ENCODE results near the gene MZB1. TPM values are rescaled to one million over a fixed set of nuclear protein-coding genes. Genes with fewer than 3 reads are reported as not detected.

Gene MZB1
- polyA plus RNA-seq, 1 of the 3 experiments (the other 2 are of a cell fraction), result not detected

GRCh38 chr5:139381837-139382761 lies 7.6 kb downstream of the MZB1 start:
- ChIA-PET CTCF (interaction anchor here (0.6 to 2.2 kb wide), 3 partner anchors 10 to 197 kb away, joined by 3 to 8 read pairs (median 3); no protein-coding TSS in a partner anchor), POLR2A (interaction anchor here (0.8 kb wide), 1 partner anchor 8 kb away, joined by 3 read pairs; no protein-coding TSS in a partner anchor)
- Histone ChIP-seq H3K4me1 (ENCODE audit: control insufficient read depth in 1 of 2, insufficient read depth in 2 of 2, low read depth in 1 of 2, low read length in 1 of 2) (peaks cover 0 to 23% of the 10 kb centered on the region in 2 experiments; a peak in 1 of 4 replicates), H3K9me2 (no peaks in the 10 kb centered on the region), H3K4me2 (no peak overlapping the region), H3K4me3 (ENCODE audit: low read depth in 2 of 2, low read length in 1 of 2) (no peak overlapping the region), H3K36me3 (replicated peaks in 1 of 2; ENCODE audit: control insufficient read depth in 1 of 2, insufficient read depth in 2 of 2, low read length in 1 of 2) (no peaks in the 10 kb centered on the region), H3K9ac (no peak overlapping the region), H2AFZ (ENCODE audit: low read depth) (no peak overlapping the region), H3K9me3 (no peaks in the 10 kb centered on the region), H3F3A (replicated peaks; ENCODE audit: insufficient read depth) (no peaks in the 10 kb centered on the region), H4K20me1 (ENCODE audit: insufficient read depth) (no peaks in the 10 kb centered on the region), H3K79me2 (ENCODE audit: insufficient read depth) (no peaks in the 10 kb centered on the region), H3K27me3 (ENCODE audit: insufficient read depth) (no peaks in the 10 kb centered on the region), H3K27ac (ENCODE audit: low read depth in 2 of 2, low read length in 1 of 2) (no peak overlapping the region; a peak in 1 of 4 replicates)
- 90% methylated on average over 24 of the region's 28 CpGs for WGBS (ENCODE audit: low lambda C conversion rate)
- TF ChIP-seq TAF1 (IDR thresholded peaks at IDR 0.05; ENCODE audit: borderline replicate concordance, low read depth, low read length), result no peak
- no peak for TF ChIP-seq TEAD4 (IDR thresholded peaks at IDR 0.05; ENCODE audit: borderline replicate concordance, insufficient read depth)
- no peak for TF ChIP-seq JUND (IDR thresholded peaks at IDR 0.05)
- no peak for TF ChIP-seq IRF3 (IDR thresholded peaks at IDR 0.05; ENCODE audit: low read depth, low read length)
- no peak for TF ChIP-seq USF2 (IDR thresholded peaks at IDR 0.05; ENCODE audit: borderline replicate concordance, low read depth, low read length)
- TF ChIP-seq USF1 (IDR thresholded peaks at IDR 0.05; ENCODE audit: borderline replicate concordance, low read depth), result no peak
- no peak for TF ChIP-seq PBX3 (IDR thresholded peaks at IDR 0.05)
- TF ChIP-seq REST (IDR thresholded peaks at IDR 0.05; ENCODE audit: low read depth, low read length), result no peak
- DNase-seq, result no peak

Data from SK-N-SH (cell line).